GM21390 (cell line): ENCODE measurements around the gene BAIAP2.
"Not testable (repeated sequence)": the region's sequence is repeated elsewhere in the genome, so short reads cannot be mapped to it uniquely, and the experiment has no call there.

ENCODE experiments used
- ATAC-seq: cut with Tn5 transposase; IDR thresholded peaks from one replicate; pipeline ENCODE4 v1.9.1; 2021; ENCODE audit not compliant: unreplicated experiment

BAIAP2 gene

DNA sequence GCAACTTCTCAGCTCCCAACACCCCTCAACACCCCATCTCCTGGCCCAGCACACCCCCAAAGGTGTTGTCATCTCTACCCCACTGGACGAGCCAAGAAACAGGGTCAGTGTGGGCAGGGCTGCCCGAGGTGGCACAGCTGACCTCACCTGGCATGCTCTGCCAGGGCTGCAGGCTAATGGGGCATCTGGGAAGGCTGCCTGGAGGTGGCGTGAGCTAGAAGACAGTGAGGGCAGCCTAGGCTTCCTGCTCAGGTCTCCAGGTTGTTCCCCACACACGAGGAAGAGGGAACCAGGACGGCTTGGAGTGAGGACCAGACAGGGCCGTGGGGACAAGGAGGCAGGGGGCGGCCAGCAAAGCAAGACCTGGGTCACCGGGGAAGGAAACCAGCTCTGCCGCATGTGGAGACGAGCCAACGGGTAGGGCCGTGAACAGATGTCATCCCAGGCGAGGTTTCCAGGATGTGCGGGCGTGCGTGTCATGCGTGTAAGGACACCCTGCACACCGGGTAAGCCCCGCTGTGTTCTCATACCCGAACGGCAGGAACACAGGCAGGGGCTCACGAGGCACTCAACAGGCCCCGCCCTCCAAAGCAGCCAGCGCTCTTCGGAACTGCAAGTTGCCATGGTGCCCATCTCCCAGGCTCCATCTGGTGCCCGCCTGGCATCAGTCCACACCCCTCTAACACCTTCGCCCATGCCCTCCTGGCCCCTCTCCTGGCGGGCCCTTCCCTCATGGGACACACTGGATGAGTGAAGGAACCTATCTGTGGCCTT is 100.7 kb downstream of the BAIAP2 start:
- no peak for ATAC-seq

DNA sequence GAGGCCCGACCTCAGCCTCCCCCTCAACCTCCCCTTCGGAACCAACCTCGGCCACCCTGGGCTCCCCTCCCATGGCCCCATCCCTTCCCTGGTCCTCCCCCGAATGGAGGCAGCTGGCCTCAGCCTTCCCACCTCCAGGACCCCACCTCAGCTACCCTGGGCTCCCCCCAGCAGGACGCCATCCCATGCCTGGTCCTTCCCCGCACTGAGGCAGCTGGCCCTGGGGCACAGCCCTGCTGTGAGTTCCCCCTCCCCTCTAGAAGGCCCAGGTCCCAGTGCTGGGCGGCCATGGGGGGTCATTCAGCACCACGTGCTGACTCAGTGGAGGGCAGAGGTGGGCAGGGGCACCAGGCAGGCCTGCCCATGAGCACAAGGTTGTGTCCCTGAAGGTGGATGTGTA is 101.4 kb downstream of the BAIAP2 start:
- no peak for ATAC-seq

DNA sequence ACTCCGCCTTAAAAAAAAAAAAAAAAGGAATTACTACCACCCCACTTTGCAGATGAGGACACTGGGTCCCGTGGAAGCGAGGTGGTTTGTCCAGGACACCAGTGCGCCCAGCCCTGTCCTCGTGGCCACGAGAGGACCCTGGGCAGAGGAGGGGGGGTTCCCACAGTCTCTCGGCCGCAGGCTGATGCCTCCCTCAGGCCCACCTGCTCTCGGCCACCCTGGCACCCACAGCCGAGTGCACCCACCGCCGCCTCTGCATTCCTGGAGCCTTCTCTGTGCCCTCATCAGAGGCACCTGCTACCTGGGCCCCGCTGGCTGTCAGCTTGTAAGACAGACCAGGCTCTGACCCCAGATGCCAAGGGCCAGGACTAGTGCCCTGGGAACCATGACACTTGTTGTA is 102.3 kb downstream of the BAIAP2 start:
- no peak for ATAC-seq

DNA sequence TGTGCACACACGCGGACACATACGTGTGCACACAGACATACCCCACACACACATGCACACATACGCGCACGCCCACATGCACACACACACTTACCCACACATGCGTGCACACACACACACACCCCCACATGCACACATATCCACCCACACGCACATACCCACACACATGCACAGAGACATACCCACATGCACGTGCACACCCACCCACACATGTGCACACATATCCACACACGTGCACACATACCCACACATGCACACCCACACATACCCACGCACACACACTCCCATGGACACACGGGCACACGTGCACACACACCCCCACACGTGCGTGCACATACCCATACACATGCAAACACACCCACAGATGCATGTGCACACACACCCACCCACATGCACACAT is 103.1 kb downstream of the BAIAP2 start:
- ATAC-seq, result no peak

DNA sequence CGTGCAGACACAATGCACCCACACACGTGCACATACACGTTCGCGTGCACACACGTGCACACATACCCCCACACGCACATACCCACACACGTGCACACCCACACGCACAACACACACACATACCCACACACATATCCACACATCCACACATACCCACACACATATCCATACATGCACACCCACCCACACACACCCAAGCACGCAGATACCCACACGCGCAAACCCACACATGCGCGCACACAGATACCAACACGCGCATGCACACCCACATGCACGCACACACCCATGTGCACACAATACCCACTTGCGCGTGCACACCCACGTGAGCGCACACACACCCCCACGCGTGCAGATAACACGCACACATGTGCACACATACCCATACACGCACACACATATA is 103.5 kb downstream of the BAIAP2 start:
- ATAC-seq, result no peak

DNA sequence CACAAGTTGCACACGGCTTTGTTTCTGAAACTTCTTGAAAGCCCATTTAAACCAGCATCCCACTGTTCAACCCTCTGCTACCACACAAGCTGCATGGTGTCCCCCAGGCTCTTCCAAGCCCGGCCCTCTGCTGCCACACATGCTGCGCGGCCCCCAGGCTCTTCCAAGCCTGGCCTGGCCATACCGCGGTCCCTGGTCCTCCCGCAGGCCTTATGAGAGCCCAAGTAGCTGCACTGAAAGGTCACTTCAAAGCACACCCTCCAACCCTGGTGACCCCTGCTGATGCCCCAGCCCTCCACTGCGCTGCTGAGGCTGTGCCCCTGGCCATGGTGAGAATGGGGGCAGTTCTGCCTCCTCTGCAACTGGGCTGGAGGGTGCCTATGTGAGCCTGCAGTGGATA is 104.5 kb downstream of the BAIAP2 start:
- ATAC-seq, result no peak

DNA sequence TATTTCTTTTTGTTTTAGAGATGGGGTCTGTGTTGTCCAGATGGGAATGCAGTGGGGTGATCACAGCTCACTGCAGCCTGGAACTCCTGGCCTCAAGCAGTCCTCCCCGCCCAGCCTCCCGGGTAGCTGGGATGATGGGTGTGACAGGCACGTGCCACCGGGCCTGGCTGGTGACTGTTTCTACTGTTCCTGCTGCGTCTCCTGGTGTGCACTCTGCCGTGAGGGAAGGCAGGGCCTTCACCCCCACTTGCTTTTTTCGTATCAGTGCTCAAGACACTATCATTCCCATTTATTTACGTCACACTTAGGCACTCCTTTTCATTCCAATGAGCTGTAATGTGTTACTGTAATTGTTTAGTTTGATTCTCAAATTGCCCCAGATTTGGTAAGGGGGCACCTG is 105.1 kb downstream of the BAIAP2 start:
- no peak for ATAC-seq

DNA sequence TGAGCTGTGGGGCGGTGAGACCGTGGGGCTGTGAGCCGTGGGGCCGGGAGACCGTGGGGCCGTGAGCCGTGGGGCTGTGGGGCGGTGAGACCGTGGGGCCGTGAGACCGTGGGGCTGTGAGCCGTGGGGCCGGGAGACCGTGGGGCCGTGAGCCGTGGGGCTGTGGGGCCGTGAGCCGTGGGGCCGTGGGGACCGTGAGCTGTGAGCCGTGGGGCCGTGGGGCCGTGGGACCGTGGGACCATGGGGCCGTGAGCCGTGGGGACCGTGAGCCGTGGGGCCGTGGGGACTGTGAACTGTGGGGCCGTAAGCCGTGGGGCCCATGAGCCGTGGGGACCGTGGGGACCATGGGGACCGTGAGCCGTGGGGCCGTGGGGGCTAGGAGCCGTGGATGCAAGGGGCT is 105.7 kb downstream of the BAIAP2 start:
- no peak for ATAC-seq

DNA sequence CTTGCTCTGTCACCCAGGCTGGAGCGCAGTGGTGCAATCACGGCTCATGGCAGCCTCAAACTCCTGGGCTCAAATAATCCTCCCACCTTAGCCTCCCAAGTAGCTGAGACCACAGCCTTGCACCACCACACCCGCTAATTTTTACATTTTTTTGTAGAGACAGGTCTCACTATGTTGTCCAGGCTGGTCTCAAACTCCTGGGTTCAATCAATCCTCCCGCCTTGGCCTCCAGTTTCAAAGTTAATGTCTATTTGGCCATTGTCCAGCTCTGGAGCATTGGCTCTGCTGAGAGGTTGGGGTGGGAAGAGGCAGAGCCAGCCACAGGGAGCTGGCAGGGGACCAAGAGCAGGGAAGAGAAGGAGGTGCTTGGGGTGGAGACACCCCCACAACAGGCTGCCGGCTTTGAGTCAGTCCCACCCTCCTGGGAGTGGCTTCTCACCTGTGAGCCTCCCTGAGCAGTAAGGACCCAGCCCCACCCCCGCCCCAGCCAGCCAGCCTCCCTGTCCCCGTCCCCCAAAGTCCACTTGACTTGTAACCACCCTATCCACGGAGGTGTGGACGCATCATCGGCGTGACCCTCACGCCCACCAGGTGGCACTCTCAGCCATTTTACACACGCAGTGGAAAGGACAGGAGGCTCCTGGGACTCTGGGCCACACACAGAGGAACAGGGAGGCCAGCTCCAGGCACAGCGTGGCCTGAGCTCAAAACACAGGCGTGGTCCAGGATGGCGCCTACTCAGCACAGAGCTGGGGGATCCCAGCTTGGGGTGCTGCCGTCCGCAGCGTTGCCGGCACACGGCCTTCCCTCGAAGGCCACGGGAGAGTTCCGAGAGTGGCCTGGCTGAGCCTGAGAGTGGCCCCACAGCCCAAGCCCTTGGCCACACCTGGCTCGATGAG is 107.6 kb downstream of the BAIAP2 start:
- ATAC-seq, result no peak

DNA sequence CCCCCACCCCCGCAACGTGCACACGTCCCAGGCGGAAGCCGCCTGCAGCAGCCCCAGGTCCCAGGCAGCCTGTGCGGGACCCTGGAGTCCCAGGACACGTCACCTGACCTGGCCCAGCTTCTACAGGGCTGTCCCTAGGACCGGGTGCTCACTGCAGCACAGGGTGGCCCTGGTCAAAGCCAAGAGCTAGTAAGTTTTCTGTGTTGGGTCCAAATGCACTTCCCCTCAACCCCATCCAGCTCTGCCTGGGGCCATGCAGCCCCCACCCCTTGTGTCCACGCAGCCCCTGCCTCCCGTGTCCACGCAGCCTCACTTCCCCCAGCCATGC is 108.2 kb downstream of the BAIAP2 start:
- ATAC-seq, result no peak

DNA sequence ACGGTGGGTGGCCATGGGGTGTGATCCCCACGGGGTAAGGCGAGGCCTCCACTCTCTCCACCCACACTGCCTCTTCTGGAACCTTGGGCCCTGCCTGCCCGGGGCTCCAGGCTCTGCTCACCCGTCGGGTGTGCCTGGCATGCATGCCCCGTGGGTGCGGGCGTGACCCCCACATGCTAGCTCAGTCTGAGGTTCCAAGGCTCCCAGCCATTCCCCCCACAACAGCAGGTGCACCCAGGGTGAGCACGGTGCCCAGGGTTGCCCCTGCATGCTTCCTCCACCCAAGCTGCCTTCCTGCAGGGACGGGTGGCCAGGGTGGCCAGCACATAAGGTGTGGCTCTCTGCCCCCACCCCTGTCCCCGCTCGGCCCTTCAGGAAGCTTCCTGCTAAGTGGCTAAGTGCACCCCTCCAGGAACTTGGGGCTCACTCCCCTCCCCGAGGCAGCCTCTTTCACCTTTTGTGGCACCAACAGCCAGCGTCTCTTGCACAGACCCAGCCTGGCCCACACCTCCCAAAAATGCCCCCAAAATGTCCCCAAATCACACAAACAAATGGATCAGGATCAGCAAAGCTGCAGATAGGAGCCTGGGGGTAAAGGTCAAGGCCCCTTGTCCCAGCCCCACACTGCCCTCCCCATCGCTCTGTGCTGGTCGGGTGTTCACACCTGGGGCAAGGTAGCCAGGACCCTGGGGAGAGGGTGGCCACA is 108.9 kb downstream of the BAIAP2 start:
- no peak for ATAC-seq

DNA sequence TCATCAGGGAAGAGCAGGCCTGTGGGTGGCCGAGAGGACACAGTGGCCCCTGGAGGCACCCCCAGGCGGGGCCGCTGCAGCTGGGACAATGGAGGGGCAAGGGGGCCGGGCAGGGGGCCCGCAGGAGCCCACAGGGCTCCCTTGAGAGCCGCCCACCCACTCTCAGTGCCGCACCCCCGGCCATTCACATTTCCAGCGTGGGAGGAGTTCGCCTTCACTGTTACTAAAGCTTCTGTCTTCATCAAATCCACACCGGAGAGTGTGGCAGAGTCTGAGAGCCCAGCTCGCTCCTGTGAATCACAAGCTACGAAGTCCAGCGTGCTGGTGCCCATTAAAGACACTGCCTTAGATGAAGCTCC is 109.5 kb downstream of the BAIAP2 start:
- ATAC-seq, result no peak

DNA sequence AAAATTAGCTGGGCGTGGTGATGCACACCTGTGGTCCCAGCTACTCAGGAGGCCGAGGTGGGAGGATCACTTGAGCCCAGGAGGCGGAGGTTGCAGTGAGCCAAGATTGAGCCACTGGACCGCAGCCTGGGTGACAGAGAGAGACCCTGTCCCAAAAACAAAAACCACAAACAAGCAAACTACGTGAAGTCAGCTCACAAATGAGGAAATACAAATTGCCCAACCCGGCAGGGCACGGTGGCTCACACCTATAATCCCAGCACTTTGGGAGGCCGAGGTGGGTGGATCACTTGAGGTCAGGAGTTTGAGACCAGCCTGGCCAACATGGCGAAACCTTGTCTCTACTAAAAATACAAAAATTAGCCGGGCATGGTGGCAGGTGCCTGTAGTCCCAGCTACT is 111.3 kb downstream of the BAIAP2 start:
- not testable (repeated sequence) for ATAC-seq

DNA sequence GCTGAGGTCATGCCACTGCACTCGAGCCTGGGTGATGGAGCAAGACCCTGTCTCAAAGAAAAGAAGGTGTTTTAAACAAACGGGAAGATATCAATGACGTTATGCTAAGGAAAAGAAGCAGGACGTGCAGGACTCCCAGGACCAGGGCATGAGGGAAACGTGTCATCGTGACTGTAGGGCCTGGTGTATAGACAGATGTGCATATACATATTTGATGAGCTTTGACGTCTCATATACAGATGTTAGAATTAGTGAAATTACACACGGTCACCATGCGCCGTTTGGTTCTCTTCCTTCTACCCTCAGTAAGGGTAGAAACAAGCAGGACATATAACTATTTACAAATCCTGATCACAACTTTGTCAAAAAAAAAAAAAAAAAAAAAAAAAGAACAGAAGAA is 112.8 kb downstream of the BAIAP2 start:
- no peak for ATAC-seq

DNA sequence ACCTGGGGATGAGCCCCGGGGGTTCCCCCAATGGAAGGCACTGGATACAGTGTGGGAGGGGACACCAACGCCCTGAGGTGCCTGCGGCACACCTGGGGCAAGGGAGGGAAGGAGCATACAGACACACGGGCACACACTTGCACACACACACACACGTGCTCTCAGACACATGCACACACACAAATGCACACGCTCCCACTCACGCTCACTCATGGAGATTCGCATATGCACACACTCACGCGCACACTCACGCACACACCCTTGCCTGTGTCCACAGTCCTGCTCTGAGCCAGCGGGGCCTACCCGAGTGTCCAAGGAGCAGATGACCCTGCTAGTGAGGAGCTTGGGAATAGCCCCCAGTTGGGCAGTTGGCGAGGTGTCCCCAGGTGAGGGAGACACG is 113.6 kb downstream of the BAIAP2 start:
- no peak for ATAC-seq

DNA sequence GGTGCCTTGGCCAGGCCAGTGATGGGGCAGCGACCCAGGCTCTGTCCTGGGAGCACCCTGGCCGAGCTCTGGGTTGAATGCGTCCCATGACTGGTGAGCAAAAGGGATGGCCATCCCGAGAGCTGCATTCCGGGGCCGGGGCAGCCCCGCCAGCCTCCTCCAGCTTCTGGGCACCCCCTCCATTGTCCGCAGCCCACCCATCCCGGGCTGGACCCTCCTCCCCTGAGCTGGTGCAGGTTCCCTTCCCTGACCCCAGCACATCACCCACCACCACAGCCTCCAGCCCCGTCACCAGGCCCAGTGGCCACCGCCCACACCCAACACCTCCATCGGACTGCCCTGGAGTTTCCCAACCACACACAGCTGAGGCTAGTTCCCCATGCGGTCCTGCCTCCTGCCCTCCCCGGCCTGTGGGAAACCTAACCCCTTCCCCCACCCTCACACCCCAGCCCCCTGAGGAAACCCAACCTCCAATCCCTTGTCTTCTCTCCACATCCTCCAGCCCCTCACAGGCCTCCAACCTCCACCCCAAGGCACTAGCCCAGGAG is 114.1 kb downstream of the BAIAP2 start:
- ATAC-seq, result no peak

DNA sequence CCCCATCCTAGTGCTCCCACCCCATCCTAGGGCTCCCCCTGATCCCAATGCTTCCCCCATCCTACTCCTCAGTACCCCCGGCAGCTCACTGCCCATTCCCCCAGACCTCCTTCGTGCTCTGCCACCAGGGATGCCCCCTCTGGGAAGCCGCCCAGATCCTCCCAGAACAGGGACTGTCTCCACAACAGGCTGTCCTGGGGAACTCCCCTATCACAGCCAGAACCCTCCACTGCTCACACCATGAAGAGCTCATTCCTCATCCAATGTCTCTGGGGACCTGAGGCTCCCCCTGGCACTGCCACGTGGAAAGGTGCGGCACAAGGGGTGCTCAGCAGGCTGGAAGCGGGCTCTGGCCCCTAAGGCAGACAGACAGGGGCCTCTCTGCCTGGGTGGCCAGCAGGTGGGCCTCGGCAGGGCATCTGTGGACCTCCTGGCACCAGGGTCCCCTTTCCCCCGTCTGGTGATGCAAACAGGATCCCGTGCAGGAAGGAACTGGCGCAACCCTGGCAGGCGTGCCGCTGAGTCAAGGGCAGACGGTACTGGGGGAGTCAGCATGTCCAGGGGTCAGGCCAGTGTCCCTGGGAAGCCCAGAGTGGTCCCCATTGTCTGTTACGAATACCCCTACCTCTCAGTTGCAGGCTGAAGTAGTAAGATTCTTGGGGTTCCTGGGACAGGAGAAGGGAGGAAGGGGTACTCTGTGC is 115.6 kb downstream of the BAIAP2 start:
- no peak for ATAC-seq

DNA sequence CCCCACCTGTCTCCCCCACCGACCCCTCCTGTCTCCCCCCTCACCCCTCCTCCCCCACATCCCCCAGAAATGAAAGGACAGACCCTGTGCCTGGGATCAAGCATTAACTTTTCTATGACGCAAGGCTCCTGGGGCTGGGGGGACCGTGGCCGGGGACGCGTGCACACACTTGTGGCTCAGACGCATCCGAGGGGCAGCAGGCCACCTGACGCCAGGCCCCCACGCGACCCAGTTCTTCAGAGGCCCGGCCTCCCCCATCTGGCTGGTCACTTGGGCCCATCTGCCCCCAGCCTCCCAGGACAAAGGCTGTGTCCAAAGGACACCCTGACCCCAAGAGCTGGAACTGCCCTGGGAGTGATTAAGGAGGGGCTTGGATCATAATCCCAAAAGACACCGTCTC is 116.3 kb downstream of the BAIAP2 start:
- no peak for ATAC-seq

DNA sequence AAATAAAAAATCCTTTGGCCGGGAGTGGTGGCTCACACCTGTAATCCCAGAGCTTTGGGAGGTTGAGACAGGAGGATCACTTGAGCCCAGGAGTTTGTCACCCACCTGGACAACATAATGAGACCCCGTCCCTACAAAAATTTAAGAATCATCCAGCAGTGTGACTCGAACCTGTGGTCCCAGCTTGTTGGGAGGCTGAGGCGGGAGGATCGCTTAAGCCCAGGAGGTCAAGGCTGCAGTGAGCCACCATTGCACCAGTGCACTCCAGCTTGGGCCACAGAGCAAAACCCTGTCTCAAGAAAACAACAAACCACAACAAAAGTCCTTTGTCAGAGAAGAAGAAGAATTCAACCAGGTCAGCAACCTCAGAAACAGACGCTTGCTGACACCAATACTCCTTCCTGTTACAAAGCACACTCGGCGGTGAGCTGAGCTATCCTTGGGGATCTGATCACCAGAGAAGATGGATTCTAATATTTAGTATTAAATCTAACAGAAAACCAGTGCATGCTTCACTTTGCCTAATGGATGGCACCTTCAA is 117.4 kb downstream of the BAIAP2 start:
- ATAC-seq, result no peak

DNA sequence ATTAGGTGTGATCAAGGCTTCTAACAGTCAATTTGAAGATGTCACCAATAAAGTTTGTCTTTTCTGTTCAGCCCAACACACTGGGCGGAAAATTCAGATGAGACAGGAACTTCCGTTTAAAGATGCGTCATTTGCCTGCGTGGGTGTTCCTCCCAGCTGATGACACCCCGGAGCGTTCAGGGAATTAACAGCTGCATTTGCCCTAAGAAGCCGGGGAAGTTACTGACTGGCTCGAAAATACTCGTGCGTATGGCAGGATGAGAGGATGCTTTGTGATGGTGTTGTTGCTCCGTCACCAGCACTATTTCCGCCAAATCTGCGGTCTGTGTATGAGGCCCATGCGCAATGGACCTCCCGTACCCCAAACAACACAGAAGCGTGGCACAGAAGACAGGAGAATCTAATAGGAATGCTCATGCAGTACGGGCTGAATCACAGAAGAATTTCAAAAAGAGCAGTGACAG is 118.4 kb downstream of the BAIAP2 start:
- ATAC-seq, result no peak

DNA sequence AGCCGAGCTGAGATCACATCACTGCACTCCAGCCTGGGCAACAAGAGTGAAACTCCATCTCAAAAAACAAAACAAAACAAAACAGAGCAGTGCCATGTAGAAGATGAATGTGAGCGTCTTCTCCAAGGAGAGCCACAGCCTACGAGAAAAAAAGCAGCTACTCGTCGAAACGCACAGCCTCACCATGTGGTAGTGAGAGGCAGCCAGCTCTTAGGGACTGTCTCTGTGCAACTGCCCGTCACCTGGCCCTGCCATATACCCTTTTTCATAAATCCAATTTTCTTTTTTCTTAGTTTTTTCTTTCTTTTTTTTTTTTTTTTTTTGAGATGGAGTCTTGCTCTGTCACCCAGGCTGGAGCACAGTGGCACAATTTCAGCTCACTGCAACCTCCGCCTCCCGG is 119.1 kb downstream of the BAIAP2 start:
- not testable (repeated sequence) for ATAC-seq
